ENCODE results near the gene SSTR5. TPM values are rescaled to one million over a fixed set of nuclear protein-coding genes. Genes with fewer than 3 reads are reported as not detected.

Gene SSTR5
- total and polyA plus RNA-seq, 4 experiments from 2014 or later = not detected

DNA sequence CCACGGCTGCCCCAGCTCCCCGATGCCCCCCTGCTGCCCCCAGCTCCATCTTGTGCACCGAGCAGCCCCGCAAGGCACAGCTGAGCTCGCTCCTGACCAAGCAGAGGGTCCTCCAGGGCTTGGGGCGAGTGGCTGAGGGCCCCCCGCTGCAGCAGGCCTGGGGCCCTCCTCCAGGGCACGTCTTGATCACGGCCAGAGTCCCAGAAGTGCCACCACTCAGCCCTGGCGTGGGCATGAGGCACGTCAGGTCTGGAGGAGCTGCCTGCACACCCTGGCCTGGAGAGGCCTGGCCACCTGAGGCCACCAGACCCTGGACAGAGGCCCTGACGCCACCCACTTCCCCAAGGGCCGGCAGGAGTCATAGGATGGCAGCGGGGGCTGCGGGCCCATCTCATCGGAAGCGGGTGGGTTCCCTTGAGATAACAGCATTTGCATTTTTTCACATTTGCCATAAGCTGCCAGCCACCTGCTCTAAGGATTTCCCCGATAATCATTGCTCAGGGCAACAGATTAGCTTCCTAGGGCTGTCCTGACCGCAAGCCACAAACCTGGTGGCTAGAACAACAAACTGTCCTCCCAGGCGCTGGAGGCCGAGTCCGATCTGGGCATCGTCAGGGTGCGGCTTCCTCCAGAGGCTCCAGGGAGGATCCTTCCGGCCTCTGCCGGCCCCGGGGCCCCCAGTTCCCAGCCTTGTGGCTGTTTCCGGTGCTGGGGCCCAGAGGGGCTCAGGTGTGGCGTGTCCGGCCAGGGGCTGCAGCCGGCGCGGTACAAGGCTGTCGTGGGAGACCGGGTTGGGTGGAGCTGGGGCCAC is 47.4 kb downstream of the SSTR5 start:
- Histone ChIP-seq H3K27ac (ENCODE audit: low read depth, low read length) (no peak overlapping the region), H3K4me1 (ENCODE audit: insufficient read depth, low read length) (no peaks in the 10 kb centered on the region), H3K4me3 (ENCODE audit: low read length in 2 of 2) (no peak overlapping the region), H3K27me3 (ENCODE audit: insufficient read depth, low read length) (no peaks in the 10 kb centered on the region), H3K9me3 (ENCODE audit: control insufficient read depth in 1 of 2, low read length in 2 of 2) (no peaks in the 10 kb centered on the region), H3K36me3 (ENCODE audit: insufficient read depth, low read length) (no peaks in the 10 kb centered on the region)
- intact Hi-C loops (cut with micrococcal nuclease) = no loop called here
- Mint-ChIP-seq H3K36me3 (no peaks in the 10 kb centered on the region), H3K4me3 (no peak overlapping the region), H3K4me1 (no peaks in the 10 kb centered on the region), H3K27ac (no peak overlapping the region), H3K9me3 (no peaks in the 10 kb centered on the region), H3K27me3 (no peaks in the 10 kb centered on the region)
- CTCF ChIA-PET (ENCODE audit: partially characterized antibody) = no interaction called here
- DNase-seq = no peak
- POLR2A ChIA-PET (ENCODE audit: partially characterized antibody) = no interaction called here

DNA sequence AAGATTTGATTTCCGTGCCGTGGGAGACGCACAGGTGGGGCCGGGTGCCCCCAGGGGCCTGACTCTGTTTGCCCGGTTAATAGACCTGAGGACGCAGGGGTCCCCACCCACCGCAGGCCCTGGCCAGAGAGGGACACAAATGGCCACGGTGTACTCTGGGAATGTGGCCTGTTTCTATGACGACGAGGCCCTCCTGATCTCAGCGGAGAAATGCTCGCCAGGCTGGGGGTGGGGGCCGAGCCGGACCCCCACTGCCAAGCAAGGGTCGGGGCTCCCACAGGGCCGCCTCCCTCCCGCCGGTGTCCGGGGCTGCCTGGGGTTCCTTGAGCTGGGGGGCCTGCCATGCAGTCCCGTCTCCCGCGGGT is 48.0 kb downstream of the SSTR5 start:
- Histone ChIP-seq H3K36me3 (ENCODE audit: insufficient read depth, low read length) (no peaks in the 10 kb centered on the region), H3K9me3 (ENCODE audit: control insufficient read depth in 1 of 2, low read length in 2 of 2) (no peaks in the 10 kb centered on the region), H3K27ac (ENCODE audit: low read depth, low read length) (no peak overlapping the region), H3K4me3 (ENCODE audit: low read length in 2 of 2) (no peak overlapping the region), H3K27me3 (ENCODE audit: insufficient read depth, low read length) (no peaks in the 10 kb centered on the region), H3K4me1 (ENCODE audit: insufficient read depth, low read length) (no peaks in the 10 kb centered on the region)
- Mint-ChIP-seq H3K4me1 (no peaks in the 10 kb centered on the region), H3K27ac (no peak overlapping the region), H3K4me3 (no peak overlapping the region), H3K36me3 (no peaks in the 10 kb centered on the region), H3K9me3 (no peaks in the 10 kb centered on the region), H3K27me3 (no peaks in the 10 kb centered on the region)
- ChIA-PET POLR2A (ENCODE audit: partially characterized antibody) (no interaction called here), CTCF (ENCODE audit: partially characterized antibody) (no interaction called here)
- intact Hi-C loops (cut with micrococcal nuclease) = no loop called here
- no peak for DNase-seq

DNA sequence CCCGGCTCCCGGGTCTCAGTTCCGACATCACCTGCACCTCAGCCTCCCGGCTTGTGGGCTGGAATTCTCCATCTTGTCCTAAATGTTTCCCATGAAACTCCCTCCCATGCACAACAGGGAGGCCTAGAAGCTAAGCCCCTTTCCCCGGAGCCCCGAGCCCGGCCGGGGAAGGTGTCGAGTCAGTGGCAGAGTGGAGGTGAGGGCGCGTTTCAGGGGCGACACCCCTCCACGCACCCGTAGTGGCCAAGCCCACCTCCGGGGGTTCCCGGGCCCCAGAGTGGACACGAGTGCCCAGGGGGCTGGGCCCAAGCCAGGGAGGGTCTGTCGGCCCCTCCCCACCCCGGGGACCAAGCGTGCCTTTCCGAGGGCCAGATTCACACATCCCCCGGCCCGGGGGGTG is 48.5 kb downstream of the SSTR5 start:
- H3K36me3 Mint-ChIP-seq = no peaks in the 10 kb centered on the region
- H3K4me1 ChIP-seq (ENCODE audit: insufficient read depth, low read length) = no peaks in the 10 kb centered on the region
- H3K9me3 Mint-ChIP-seq = no peaks in the 10 kb centered on the region
- ChIA-PET POLR2A (ENCODE audit: partially characterized antibody) (no interaction called here), CTCF (ENCODE audit: partially characterized antibody) (no interaction called here)
- H3K27ac ChIP-seq (ENCODE audit: low read depth, low read length) = no peak overlapping the region
- no peaks in the 10 kb centered on the region for H3K9me3 ChIP-seq (ENCODE audit: control insufficient read depth in 1 of 2, low read length in 2 of 2)
- H3K27ac Mint-ChIP-seq = no peak overlapping the region
- no peak overlapping the region for H3K4me3 ChIP-seq (ENCODE audit: low read length in 2 of 2)
- no peaks in the 10 kb centered on the region for H3K27me3 ChIP-seq (ENCODE audit: insufficient read depth, low read length)
- DNase-seq = no peak
- intact Hi-C loops (cut with micrococcal nuclease) = no loop called here
- H3K4me3 Mint-ChIP-seq = no peak overlapping the region
- H3K4me1 Mint-ChIP-seq = no peaks in the 10 kb centered on the region
- no peaks in the 10 kb centered on the region for H3K27me3 Mint-ChIP-seq
- no peaks in the 10 kb centered on the region for H3K36me3 ChIP-seq (ENCODE audit: insufficient read depth, low read length)

DNA sequence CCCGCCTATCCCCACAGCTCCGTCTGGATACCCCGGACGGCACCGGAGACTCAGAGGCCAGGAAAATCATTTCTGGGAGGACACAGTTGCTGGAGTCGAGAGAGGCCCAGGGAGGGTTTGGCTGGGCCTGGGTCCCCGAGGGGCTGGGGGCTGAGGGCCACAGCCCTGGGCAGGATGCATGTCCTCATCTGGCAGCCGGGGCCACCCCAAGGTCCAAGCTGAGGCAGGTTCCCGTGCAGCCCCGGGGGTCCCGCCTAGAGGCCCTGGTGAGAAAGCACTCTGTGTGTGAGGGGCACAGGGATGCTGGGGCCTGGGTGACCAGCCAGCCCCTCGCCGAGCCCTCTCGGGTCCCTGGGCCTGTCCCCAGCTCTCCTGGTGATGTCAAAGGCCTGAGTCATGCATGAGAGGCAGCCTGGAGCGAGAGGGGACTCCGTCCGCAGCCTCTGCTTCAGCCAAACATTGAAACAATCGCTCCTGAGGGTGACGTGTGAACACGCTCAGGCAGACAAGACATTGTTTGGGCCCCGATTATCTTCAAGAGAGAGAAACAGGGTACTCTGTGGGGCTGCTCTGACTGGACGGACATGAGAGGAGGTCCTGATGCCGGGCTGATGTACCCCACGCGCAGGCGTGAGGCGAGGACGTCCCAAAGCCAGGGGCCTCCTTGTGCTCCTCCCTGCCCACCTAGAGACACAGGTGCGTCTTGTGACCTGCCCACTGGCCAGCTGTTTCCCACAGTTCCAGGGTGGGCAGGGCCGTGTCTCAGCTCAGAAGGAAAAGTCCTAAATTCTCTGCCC is 49.3 kb downstream of the SSTR5 start:
- Mint-ChIP-seq H3K9me3 (no peaks in the 10 kb centered on the region), H3K27ac (no peak overlapping the region), H3K27me3 (no peaks in the 10 kb centered on the region), H3K4me3 (no peak overlapping the region), H3K4me1 (no peaks in the 10 kb centered on the region), H3K36me3 (no peaks in the 10 kb centered on the region)
- no peak overlapping the region for H3K27ac ChIP-seq (ENCODE audit: low read depth, low read length)
- DNase-seq = no peak
- ChIA-PET POLR2A (ENCODE audit: partially characterized antibody) (no interaction called here), CTCF (ENCODE audit: partially characterized antibody) (no interaction called here)
- no peak overlapping the region for H3K4me3 ChIP-seq (ENCODE audit: low read length in 2 of 2)
- intact Hi-C loops (cut with micrococcal nuclease) = no loop called here
- H3K4me1 ChIP-seq (ENCODE audit: insufficient read depth, low read length) = no peaks in the 10 kb centered on the region
- no peaks in the 10 kb centered on the region for H3K36me3 ChIP-seq (ENCODE audit: insufficient read depth, low read length)
- no peaks in the 10 kb centered on the region for H3K9me3 ChIP-seq (ENCODE audit: control insufficient read depth in 1 of 2, low read length in 2 of 2)
- H3K27me3 ChIP-seq (ENCODE audit: insufficient read depth, low read length) = no peaks in the 10 kb centered on the region

DNA sequence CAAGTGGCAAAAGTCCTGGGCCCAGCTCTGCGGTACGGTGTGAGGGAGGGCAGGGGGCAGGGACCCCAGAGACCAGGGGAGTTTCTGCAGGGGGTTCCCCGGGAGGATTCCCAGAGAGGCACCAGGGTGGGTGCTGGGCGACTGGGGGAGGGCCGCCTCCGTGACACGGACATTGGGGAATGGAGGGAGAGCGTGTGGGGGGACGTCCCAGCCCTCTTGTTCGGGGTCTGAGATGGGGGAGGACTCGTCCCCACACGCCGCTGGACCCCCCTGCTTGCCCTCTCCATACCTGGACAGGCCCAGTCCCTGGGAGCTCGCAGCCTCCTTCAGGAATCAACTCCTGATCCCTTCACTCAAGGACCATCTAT is 49.8 kb downstream of the SSTR5 start:
- ChIA-PET POLR2A (ENCODE audit: partially characterized antibody) (no interaction called here), CTCF (ENCODE audit: partially characterized antibody) (no interaction called here)
- Mint-ChIP-seq H3K27ac (no peak overlapping the region), H3K36me3 (no peaks in the 10 kb centered on the region), H3K9me3 (no peaks in the 10 kb centered on the region), H3K27me3 (no peaks in the 10 kb centered on the region), H3K4me1 (no peaks in the 10 kb centered on the region), H3K4me3 (no peak overlapping the region)
- DNase-seq = no peak
- no peaks in the 10 kb centered on the region for H3K4me1 ChIP-seq (ENCODE audit: insufficient read depth, low read length)
- intact Hi-C loops (cut with micrococcal nuclease) = no loop called here
- H3K36me3 ChIP-seq (ENCODE audit: insufficient read depth, low read length) = no peaks in the 10 kb centered on the region
- H3K9me3 ChIP-seq (ENCODE audit: control insufficient read depth in 1 of 2, low read length in 2 of 2) = no peaks in the 10 kb centered on the region
- H3K4me3 ChIP-seq (ENCODE audit: low read length in 2 of 2) = no peak overlapping the region
- H3K27me3 ChIP-seq (ENCODE audit: insufficient read depth, low read length) = no peaks in the 10 kb centered on the region
- H3K27ac ChIP-seq (ENCODE audit: low read depth, low read length) = no peak overlapping the region

DNA sequence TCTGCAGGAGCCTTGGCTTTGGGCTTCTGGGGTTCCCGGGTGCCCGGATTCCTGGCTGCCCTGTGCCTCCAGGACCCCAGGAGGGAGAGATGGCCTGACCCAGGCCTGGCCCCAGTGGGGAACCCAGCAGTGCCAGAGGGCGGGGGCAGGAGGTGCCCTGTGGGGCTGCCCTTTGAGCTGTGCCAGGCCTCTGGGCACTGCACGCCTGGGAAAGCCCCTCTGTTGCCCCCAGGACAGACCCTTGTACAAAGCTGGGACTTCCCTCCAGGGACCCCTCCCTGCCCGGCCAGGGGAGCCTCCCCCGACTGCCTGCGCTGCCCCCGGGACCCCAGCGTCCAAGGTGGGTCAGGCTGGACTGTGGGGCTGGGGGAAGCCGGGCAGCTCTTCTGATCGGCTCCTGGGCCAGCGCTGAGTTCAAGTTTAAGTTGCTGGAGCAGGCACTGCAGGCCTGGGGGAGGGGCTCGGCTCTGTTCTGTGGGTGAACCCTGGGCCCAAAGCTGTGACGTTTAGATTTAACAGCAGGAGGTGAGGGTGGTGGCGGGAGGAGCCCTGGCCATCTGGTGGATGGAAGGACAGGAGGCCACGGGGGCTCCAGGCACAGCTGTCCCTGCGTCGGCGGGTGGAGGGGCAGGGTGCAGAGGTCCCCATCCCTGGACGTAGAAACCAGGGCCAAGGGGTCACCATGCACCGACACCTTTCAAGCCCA is 51.1 kb downstream of the SSTR5 start:
- H3K4me1 ChIP-seq (ENCODE audit: insufficient read depth, low read length) = no peaks in the 10 kb centered on the region
- no peak for DNase-seq
- intact Hi-C loops (cut with micrococcal nuclease) = no loop called here
- Mint-ChIP-seq H3K27me3 (no peaks in the 10 kb centered on the region), H3K4me3 (no peak overlapping the region), H3K4me1 (no peaks in the 10 kb centered on the region), H3K36me3 (no peaks in the 10 kb centered on the region), H3K27ac (no peak overlapping the region), H3K9me3 (no peaks in the 10 kb centered on the region)
- no peak overlapping the region for H3K27ac ChIP-seq (ENCODE audit: low read depth, low read length)
- H3K36me3 ChIP-seq (ENCODE audit: insufficient read depth, low read length) = no peaks in the 10 kb centered on the region
- no peaks in the 10 kb centered on the region for H3K27me3 ChIP-seq (ENCODE audit: insufficient read depth, low read length)
- H3K4me3 ChIP-seq (ENCODE audit: low read length in 2 of 2) = no peak overlapping the region
- no peaks in the 10 kb centered on the region for H3K9me3 ChIP-seq (ENCODE audit: control insufficient read depth in 1 of 2, low read length in 2 of 2)
- ChIA-PET POLR2A (ENCODE audit: partially characterized antibody) (no interaction called here), CTCF (ENCODE audit: partially characterized antibody) (no interaction called here)

DNA sequence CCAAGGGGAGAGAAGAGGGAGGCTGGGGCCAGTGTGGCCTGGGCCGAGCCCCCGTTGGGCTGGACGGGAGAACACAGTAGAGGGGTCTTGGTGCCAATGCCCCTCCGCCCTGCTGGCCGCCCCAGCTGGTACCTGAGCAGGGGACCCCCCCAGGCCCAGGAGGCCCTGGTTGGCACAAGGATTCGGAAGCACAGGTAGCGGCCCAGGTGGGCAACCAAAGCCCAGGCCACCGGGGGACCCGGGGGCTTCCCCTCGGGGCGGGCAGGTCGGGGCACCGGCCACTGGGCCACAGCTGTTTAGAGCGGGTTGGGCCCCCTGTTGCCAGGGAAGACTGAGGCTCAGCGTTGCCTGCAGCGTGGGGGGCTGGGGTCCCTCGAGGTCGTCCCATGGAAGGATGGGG is 51.7 kb downstream of the SSTR5 start:
- Mint-ChIP-seq H3K4me1 (no peaks in the 10 kb centered on the region), H3K27me3 (no peaks in the 10 kb centered on the region), H3K36me3 (no peaks in the 10 kb centered on the region), H3K27ac (no peak overlapping the region), H3K9me3 (no peaks in the 10 kb centered on the region), H3K4me3 (no peak overlapping the region)
- POLR2A ChIA-PET (ENCODE audit: partially characterized antibody) = no interaction called here
- Histone ChIP-seq H3K27me3 (ENCODE audit: insufficient read depth, low read length) (no peaks in the 10 kb centered on the region), H3K27ac (ENCODE audit: low read depth, low read length) (no peak overlapping the region), H3K4me3 (ENCODE audit: low read length in 2 of 2) (no peak overlapping the region), H3K36me3 (ENCODE audit: insufficient read depth, low read length) (no peaks in the 10 kb centered on the region), H3K9me3 (ENCODE audit: control insufficient read depth in 1 of 2, low read length in 2 of 2) (no peaks in the 10 kb centered on the region), H3K4me1 (ENCODE audit: insufficient read depth, low read length) (no peaks in the 10 kb centered on the region)
- CTCF ChIA-PET (ENCODE audit: partially characterized antibody) = no interaction called here
- intact Hi-C loops (cut with micrococcal nuclease) = no loop called here
- no peak for DNase-seq

Measured in CD4-positive, alpha-beta memory T cell (primary cell).